IPS-NIHi7 (cell line): Measurements from ENCODE around the gene ADIPOR1.

ENCODE experiments used
- DNase-seq: peaks from one replicate; pipeline ENCODE4 v3.0.0; 2012; ENCODE audit warnings: mixed read lengths; ENCODE audit errors: extremely low spot score

The ADIPOR1 gene

DNA sequence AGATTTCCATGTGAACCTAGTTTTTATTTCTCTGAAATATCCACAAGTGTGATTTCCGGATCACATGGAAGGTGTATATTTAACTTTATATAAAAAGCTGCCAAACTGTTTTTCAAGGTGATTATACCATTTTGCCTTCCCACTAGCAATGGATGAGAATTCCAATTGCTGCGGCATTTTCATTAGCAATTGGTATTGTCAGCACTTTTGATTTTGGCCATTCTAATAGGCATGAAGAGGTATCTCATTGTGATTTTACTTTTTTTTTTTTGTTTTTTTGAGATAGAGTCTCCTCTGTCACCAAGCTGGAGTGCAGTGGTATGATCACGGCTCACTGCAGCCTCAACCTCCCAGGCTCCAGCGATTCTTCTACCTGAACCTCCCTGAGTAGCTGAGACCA, 13.9 kb upstream of the ADIPOR1 start:
- DNase-seq, result no peak

DNA sequence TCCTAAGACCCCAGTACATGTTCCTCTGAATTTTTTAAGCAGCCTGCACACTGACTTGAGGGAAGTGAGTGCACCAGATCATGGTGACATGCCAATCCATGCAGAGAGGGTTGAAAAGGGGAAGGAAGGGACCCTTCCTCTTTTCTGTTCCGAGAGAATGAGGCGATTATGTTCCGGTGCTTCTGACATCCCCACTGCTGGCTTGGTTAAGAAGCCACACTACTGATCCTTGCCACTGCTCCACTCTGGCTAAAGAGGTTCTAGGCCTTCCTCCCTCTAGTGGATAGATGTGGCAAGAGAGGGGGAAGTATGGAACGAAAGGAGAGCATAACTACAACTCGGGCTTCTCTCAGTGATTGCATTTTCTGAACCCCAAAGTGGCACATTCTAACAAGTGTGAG, 10.8 kb upstream of the ADIPOR1 start:
- peak; percentile 75 for DNase-seq

DNA sequence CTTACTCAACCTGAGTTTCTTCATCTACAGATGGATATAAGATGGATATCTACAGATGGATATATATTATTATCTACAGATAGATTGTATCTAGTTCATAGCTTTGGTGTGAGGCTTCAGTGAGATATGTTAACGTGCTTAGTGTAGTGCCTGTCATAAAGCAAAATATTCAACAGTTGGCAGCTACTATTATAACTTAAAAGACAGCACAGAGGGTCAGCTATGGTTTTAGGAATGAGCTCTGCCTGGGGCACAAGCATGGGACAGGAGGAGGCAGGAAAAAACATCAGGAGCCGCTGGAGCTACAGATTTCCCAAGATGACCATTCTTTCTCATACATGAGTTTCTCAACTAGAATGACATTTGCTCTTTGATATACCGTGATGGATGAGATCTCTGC, 10.2 kb upstream of the ADIPOR1 start:
- DNase-seq, result no peak

DNA sequence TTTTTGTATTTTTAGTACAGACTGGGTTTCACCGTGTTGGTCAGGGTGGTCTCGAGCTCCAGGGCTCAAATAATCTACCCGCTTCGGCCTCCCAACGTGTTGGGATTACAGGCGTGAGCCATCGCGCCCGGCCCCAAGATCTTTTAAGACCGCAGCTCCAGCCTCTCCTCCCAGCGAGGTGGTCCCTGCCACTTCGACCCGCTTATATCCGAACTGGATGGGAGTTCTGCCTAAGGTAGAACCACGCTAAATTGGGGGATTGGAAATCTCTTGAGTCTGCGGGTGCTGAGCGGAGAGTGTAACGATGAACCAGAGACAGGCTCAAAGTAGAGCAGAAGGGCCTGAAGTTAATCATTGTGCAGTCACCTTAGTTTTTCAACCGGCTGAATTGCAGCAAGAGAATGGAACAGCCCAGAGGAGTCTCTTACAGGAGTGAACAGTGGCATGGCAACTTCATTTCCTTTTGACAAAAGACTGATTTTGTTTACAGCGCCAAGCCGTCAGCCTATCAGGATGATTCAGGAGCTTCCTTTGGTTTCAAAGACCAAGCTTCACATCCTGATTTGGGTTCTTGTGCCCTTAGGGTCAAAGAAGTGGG, 9.7 kb upstream of the ADIPOR1 start:
- peak; percentile 28 for DNase-seq

DNA sequence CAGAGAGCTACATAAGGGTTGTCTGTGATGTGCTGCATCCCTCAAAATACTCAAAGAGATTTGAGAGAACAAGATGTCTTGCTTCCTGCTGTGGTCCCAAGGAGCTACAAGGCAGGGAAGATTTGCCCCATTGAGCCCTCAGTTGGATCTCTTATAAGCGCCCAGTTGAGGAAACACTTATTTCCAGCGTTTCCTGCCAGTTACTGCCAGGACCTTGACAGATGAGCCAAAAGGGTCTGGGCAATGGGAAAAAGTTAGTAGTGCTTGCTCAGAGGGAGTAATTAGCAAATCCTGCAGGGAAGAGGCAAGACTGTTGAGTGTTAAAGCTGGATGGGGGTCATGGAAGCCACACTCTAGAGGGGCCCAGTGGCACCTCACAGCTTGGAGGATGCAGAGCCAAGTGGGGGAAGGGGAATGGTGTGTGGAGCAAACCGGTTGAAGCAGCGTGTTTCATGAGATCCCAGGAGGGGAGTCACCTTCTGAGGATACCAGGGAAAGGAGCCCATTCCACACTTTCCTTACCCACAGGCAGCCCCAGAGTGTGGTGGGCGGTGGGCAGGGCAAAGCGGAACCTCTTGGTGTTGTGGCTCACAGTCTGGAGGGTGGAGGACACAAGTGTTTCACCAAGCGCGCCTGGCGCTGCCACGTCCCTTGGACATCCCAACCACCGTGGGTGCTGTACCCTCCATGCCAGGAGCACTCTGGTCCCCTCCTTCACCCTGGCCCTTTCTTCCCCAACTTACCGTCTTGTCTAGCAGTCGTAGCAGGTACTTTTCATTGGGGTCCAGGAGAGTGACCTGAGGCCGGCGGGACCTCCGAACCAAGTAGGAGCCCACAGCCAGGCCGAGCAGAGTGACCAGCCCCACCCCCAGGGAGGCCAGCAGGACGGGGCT, 8.1 kb upstream of the ADIPOR1 start:
- no peak for DNase-seq

DNA sequence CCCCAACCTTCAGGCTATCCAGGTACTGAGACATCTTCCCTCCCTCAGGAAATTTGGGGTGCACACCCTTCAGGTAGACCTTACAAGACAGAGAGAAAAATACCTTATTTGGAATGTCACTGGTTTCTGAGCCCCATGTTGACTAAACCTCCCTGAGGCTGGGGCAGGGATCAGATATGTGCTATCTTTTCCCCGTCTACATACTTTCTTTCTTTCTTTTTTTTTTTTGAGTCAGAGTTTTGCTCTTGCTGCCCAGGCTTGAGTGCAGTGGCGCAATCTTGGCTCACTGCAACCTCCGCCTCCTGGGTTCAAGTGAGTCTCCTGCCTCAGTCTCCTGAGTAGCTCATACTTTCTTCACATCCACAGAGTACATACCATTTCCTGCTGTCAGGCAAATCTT, 7.3 kb upstream of the ADIPOR1 start:
- DNase-seq, result no peak

DNA sequence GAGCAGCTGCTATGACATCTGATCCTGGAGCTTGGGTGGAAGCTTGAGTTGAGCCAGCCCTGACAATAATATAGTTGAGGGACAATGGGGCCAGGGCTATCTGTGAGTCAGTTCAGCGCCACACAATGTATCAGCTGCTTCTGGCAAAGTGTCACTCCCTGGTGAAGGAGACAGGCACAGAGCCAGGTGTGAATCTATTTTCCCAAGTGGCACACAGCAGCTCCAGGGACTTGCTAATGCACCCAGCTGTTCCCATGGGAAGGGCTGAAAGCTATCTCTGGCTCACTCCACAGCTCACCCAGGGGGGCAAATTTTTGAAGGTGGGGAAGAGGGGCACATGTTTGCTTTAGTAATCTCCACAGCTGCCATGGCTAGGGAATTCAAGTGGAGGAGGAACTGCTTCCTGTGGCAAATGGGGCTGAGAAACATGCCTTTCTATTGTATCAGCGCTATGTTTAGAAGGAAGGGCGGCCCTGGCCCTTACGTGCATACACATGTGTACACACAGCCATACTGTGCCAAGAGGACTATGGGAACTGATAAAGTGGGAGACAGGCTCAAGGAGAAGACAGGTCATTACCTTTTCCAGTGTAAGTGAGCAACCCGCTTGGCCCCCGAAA, 6.8 kb upstream of the ADIPOR1 start:
- DNase-seq, result no peak

DNA sequence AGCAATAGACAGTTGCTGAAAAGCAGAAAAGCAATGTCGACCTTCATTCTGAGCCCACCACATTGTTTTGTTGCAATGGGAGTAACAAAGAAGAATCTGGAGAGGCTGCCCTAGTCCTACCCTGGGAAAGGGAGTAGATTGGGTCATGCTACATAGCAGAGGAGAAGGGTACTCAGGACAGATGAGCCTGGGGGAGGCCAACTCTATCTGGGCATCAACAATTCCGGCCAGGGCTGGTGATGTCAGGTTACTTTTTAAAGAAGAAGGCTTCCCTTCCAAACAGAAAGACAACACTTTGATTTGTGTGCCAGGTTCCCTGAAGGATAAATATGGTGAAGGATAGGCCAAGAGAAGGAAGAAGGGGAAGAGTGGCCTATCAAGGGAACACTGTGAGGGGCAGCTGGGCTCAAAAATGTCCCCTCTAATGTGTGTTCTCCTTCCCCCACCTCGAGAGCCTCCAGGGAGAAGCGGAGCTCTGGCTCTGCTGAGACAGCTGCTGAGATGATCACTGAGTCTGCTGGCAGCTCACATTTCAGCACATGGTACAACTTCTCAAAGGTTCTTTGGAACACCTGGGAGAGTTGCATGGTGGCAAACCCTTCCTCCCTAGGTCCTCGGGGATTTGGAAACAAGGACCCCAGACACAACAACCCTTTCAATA, 3.2 kb upstream of the ADIPOR1 start:
- DNase-seq, result no peak

DNA sequence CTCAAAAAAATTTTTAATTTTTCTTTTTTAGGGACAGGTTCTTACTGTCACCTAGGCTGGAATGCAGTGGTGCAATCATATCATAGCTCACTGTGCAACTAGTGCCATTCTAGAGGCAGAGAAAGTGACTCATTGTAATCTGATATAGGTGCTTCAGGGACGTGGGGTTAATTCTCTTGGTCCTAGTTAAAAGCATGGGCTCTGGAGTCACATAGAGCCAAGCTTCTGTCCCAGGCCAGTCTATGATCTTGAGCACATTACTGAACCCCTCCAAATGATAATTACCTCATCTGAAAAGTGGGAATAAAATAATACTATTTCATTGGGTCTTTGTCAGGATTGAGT, 1.1 kb upstream of the ADIPOR1 start:
- no peak for DNase-seq

DNA sequence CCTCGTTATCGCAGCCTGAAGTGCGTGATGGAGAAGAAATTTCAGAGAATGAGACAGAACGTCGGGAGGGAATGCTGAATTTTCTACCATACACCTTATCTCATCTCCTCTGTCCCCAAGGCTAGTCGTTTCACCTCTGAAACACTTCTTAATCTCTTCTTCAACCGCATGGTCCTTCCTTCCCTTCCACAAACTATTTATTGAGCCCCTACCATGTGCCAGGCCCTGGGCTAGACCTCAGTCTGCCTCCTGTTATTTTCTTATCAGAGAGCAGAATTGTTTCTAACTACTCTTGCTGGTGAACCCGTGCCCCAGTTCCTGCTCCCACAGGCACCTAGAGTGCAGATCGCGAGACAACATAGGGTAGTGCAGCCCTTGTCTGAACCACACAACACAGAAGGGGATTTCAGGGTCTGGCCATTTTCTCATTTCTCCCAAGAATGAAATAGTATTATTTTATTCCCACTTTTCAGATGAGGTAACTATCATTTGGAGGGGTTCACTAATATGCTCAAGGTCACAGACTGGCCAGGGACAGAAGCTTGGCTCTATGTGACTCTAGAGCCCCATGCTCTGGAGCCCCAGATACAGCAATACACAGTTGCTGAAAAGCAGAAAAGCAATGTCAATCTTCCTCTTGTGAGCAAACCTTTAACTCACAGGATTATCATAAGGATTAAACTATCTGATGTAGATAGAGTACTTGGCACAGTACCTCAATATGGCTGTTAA, 598 bp upstream of the ADIPOR1 start:
- peak; percentile 19 for DNase-seq

DNA sequence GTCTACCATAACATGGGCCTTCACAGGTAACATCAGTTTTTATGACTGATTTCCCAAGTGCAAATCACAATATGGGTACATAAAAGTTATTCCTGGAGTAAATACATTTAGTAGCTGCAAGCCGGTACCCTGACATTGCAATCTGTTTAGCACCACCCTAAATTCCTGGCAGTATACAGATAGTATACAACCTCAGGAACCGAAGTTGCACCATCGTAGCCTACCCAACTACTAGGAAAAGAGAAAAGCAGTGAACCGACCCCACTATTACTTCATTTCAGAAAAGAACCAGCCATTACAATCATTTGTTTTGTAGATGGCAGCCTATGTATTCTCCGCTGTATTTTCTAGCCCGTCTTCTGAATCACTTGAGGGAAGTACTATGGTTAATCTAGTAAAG, 1.1 kb downstream of the ADIPOR1 start:
- DNase-seq, result no peak

DNA sequence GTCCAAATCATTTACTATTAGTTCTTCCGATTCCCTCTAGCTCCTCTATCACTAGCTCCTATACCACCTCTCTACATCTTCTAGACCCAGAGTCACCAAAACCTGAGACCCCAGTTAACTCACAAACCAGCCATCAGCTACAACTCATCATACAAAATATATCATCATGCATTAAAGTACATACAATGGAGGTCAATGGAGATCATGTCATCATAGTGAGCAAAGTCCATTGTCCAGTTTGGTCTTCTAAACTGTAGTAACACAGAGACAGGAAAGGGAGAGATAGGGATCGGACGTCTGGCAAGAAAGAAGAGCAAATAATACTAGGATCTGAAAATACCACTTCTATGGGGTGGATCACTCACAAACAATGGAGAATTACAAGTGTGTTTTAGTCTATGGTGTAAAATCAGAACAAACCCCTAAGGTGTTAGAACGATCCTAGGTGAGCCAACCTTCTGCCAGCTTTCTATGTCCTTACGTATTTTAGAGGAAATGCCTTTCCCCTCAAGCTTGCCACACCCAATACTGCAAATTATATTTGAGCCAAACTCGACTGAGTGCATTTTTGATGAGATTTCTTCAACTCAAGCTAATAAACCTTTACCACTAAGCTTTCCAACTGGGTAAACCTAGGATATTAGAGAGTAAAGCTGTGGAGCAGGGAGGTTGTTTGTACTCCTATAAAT, 3.9 kb downstream of the ADIPOR1 start:
- DNase-seq, result no peak

DNA sequence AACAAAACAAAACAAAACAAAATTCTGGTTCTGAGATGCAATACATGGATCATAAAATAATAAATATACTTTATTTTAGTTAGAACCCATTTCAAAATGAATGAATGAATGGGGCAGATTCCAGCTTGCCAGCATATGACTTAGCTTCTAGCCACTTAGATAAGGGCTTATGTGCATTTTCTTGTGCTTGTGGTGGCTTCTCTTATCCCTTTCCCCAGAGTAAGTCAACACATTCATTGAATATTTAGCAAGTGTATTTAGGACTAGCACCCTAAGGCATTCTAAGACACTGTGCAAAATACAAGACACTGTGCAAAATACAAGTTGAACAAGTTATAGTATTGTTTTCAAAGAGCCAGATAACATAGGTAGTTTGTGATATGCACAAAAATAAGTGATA, 4.7 kb downstream of the ADIPOR1 start:
- no peak for DNase-seq

DNA sequence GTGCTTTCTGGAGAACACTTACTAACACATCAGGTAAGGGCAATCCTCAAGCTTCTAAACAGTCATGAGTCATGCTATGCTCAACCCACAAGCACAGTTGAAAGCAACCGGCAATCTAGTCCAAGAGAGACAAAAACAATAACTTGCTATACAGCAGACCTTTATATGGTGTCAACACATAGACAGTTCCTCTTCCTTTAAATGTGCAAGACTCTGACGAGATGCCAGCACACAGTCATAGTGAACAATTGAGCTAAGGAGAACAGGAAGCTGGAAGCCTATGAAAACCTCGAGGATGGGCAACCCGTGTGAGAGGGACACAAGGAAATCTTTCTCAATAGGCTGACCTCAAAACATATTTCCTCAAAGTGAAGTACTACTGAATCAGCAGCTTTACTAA, 5.3 kb downstream of the ADIPOR1 start:
- DNase-seq, result no peak

DNA sequence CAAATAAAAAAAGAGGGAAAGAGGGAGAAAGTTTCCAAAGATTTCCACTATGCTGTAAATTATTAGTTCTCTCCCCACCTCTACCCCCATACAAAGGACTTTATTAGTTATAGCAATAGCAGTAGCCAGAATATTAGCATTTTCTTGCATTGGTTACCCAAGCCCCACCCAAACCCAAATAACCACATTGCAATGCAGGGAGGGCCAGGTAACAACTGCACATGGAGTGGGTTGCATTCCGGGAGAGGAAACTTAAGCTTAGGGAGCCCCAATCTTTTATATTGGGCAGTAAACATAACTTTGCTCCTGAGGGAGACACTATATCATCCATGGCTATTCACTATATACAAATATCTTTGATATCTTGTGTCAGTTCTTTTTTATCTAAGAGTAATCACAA, 6.0 kb downstream of the ADIPOR1 start:
- DNase-seq, result no peak

DNA sequence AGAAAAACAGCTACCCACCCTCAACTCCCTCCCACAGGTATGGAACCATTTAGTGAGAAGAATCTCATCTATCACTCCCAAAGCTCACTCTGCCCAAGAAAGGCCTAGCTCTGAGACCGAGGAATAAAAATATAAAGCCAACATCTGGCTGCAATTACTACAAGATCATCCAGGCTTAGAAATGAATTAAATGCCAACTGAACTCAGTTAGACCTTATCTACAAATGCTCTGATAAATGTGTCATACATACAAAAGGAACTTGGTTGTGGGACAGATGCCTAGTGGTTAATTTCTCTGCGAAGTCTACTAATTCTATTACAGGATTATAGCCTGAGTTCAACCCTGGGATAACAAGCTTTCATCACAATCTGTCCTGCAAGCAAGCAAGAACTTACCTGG, 6.7 kb downstream of the ADIPOR1 start:
- no peak for DNase-seq

DNA sequence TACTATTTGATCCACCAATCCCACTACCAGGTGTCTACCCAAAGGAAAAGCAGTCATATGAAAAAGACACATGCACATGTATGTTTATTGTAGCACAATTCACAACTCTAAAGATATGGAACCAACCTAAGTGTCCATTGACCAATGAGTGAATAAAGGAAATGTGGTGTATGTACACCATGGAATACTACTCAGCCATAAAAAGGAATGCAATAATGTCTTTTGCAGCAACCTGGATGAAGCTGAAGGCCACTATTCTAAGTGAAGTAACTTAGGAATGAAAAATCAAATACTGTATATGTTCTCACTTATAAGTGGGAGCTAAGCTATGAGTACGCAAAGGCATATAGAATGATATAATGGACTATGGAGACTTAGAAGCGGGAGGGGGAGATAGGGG, 12.6 kb downstream of the ADIPOR1 start:
- no peak for DNase-seq

DNA sequence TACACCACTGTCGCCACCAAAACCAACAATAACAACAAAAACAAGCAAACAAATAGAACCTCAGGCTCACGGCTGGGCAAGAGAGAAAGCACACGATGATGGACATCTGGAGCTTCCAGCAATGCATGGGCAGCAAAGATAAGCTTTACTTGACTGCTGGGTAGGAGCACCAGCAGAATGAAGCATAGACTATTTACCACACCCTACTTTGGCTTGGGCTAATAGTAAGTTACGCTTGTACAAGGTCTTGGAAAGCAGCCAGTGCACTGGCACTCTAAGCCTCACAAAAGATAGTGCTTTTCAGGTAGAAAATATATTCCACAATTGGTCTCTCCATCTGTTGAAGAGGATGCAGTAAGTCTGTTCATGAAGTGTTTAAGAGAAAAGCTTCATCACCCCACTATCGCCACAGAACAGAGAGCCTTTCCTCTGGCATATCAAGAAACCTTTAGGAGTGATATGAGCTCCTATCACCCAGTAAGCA, 13.6 kb downstream of the ADIPOR1 start:
- DNase-seq, result no peak

DNA sequence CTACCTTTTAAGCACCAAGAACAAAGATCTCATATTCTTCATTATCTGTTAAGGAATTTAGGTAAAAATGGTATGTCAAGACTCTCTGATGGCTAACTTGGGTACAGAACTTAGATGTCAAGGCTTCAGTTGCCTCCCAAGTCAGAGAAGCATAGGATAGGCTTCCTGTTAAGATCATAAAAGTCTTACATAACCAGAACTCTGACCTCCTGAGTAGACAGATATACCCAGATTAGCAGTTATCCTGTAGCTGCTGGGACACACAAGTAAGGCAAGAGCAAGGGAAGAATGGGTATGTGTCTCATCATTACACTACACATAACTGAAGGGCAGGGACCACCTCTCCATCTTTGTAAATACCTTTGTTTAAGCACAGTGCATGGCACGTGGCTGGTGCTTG, 15.7 kb downstream of the ADIPOR1 start:
- no peak for DNase-seq

DNA sequence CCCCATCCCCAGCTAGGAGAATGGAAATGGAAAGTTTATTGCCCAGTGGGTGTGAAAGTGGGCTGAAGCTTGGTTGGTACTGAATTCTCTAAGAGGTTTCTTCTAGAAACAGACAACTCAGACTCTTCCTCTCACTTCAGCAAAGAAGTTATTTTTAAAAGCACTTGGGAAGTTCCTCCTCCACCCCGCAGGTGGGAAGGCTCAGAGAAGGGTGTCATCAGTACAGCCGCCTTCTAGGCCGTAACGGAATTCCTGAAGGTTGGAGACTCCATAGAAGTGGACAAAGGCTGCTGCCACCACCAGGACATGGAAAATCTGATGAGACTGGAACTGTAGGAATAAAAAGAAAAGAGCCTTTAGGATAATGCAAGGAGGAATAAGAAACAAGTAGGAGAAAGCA, 16.7 kb downstream of the ADIPOR1 start:
- no peak for DNase-seq

DNA sequence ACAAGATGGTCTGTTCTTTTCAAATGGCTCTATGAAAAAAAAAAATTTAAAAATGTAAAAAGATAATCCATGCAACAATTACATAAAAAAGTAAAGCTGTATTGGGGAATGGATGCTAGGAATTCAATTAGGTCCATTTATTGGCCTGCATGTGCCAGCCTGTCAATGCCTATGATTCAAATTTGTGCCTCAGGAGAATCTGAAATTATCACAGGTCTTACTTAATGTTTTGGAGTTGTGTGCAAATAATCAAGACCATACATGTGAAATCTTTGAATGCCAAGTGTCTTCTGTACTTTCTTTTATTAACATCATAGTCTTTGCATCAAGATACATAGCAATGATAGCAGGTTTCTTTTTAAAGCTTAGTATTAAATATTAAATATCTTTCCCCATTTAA, 17.6 kb downstream of the ADIPOR1 start:
- no peak for DNase-seq
